Measurements from ENCODE around the gene TXN. TPM values are rescaled to one million over a fixed set of nuclear protein-coding genes. Genes with fewer than 3 reads are reported as not detected.
A peak's percentile ranks its signal among the peaks of the same experiment; 100 is the strongest.

TXN gene
- total and polyA plus RNA-seq, 2 experiments from 2014 or later = 223 to 952 TPM

DNA sequence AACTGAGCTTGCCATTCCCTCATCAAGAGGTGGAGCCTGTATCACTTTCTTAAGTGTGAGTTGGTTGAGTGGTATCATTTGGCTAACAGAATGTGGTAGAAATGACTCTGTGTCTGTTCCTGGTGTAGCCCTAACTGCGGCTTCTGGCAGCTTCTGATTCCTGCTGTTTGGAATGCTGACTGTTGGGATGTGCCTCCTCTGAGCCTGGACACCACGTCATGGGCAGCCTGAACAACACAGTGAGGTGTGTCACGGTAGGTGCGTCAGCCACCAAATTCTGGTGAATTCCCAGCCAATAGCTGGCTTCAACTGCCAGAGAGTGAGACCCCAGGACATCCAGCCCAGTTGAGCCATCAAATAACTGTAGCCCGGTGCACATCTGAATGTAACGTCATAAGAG lies 42.2 kb downstream of the TXN start:
- H3K4me1 ChIP-seq (ENCODE audit: insufficient read depth) = no peaks in the 10 kb centered on the region
- WGBS, 2 experiments (ENCODE audit: low coverage in 1 of 2, low lambda C conversion rate in 2 of 2, missing lambda C conversion rate in 2 of 2) = 84 to 90% methylated on average over 6 of the region's 6 CpGs
- H2AFZ ChIP-seq = no peak overlapping the region
- H3K27me3 ChIP-seq (replicated peaks; ENCODE audit: insufficient read depth) = no peaks in the 10 kb centered on the region; the same call in 1 of the 2 replicates
- no peaks in the 10 kb centered on the region for H3K9me2 ChIP-seq (ENCODE audit: insufficient read depth)
- H4K20me1 ChIP-seq (ENCODE audit: insufficient read depth) = no peaks in the 10 kb centered on the region
- H3F3A ChIP-seq (ENCODE audit: insufficient read depth) = no peaks in the 10 kb centered on the region
- H3K27ac ChIP-seq = no peak overlapping the region
- peak; percentile 21 for DNase-seq
- TF ChIP-seq EZH2 (IDR thresholded peaks at IDR 0.05; ENCODE audit: insufficient read depth, poor library complexity, severe bottlenecking) = no peak
- no peak overlapping the region for H3K4me2 ChIP-seq (ENCODE audit: unreplicated experiment)
- H3K9ac ChIP-seq = no peak overlapping the region
- in situ Hi-C loops (cut with MboI) = loop anchor here (25.0 kb wide), 1 partner anchor 627 kb away; no protein-coding TSS in a partner anchor
- H3K9me3 ChIP-seq (ENCODE audit: low read depth) = no peaks in the 10 kb centered on the region
- no peaks in the 10 kb centered on the region for H3K36me3 ChIP-seq (ENCODE audit: low read depth)
- no peak overlapping the region for H3K4me3 ChIP-seq
- H3K79me2 ChIP-seq (ENCODE audit: insufficient read depth) = no peaks in the 10 kb centered on the region

DNA sequence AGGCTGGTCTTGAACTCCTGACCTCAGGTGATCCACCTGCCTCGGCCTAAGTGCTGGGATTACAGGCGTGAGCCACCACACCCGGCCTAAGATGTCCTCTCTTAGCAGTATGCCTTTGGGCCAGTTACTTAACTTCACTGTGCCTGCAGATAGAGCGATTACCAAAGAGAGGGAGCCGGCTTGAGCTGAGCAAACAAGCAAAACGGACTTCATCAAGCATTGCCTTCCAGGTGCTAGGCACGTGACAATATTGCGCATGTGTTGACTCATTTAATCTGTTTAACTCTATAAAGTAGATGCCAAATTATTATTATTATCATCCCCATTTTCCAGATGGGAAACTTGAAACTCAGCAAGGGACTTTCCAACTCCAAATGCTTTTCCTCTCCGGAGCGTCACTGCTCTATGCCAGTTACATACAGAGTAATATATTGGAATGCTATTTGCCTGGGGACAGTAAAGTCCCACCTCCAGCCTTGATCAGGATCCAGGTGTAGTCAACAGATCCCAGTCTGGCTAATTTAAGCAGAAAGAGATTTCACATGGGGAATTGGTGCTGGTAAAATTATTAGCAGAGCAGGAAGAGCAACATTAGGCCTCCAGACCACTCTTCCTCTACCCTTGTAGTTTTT lies 42.8 kb downstream of the TXN start:
- no peak overlapping the region for H3K9ac ChIP-seq
- H3K4me1 ChIP-seq (ENCODE audit: insufficient read depth) = no peaks in the 10 kb centered on the region
- no peak for DNase-seq
- TF ChIP-seq EZH2 (IDR thresholded peaks at IDR 0.05; ENCODE audit: insufficient read depth, poor library complexity, severe bottlenecking) = no peak
- no peak for TF ChIP-seq EZH2phosphoT487 (IDR thresholded peaks at IDR 0.05; ENCODE audit: insufficient read depth, low read depth)
- H2AFZ ChIP-seq = no peak overlapping the region
- no peaks in the 10 kb centered on the region for H3F3A ChIP-seq (ENCODE audit: insufficient read depth)
- H3K36me3 ChIP-seq (ENCODE audit: low read depth) = no peaks in the 10 kb centered on the region
- in situ Hi-C loops (cut with MboI) = loop anchor here (25.0 kb wide), 1 partner anchor 626 kb away; no protein-coding TSS in a partner anchor
- no peaks in the 10 kb centered on the region for H4K20me1 ChIP-seq (ENCODE audit: insufficient read depth)
- no peak overlapping the region for H3K4me2 ChIP-seq (ENCODE audit: unreplicated experiment)
- no peak overlapping the region for H3K27ac ChIP-seq
- no peaks in the 10 kb centered on the region for H3K9me2 ChIP-seq (ENCODE audit: insufficient read depth)
- H3K27me3 ChIP-seq (replicated peaks; ENCODE audit: insufficient read depth) = no peaks in the 10 kb centered on the region; the same call in 1 of the 2 replicates
- WGBS, 2 experiments (ENCODE audit: low coverage in 1 of 2, low lambda C conversion rate in 2 of 2, missing lambda C conversion rate in 2 of 2) = 81 to 82% methylated on average over 10 of the region's 10 CpGs
- no peak overlapping the region for H3K4me3 ChIP-seq
- H3K79me2 ChIP-seq (ENCODE audit: insufficient read depth) = no peaks in the 10 kb centered on the region
- H3K9me3 ChIP-seq (ENCODE audit: low read depth) = no peaks in the 10 kb centered on the region

DNA sequence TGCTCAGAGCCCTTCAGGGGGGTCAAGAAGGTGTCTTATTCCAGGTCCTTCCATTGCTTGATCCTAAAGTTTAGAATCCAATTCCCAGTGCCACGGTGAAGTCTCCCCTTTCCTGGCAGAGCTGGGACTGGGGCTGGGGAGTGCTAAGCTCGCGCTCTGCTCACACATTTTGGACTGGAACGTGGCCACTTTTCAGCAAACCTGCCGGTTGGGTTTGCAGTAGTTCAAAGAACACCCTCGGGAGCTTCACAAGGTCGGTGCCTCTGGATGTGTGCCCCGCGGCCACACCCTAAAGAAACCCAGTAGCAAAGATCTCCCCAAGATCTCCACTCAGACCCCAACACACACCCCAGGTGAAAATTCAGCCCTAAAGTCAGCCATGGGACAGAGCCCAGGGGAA lies 48.3 kb downstream of the TXN start, which contains the start of gene C9orf152:
Gene C9orf152 (minus strand): TSS at position 129 of the 400 bp plus-strand sequence. CDS start 580 bp downstream, outside the sequence.
- Histone ChIP-seq H3K4me3 (no peak within 1 kb of the TSS), H3F3A (ENCODE audit: insufficient read depth) (no peaks in the 10 kb centered on the region), H3K9ac (no peak within 1 kb of the TSS), H3K36me3 (ENCODE audit: low read depth) (no peaks in the 10 kb centered on the region), H3K79me2 (ENCODE audit: insufficient read depth) (no peaks in the 10 kb centered on the region), H3K4me2 (ENCODE audit: unreplicated experiment) (no peak within 1 kb of the TSS), H3K27ac (no peak within 1 kb of the TSS), H3K9me3 (ENCODE audit: low read depth) (no peaks in the 10 kb centered on the region), H3K27me3 (replicated peaks; ENCODE audit: insufficient read depth) (no peaks in the 10 kb centered on the region; the same call in 1 of the 2 replicates), H2AFZ (no peak within 1 kb of the TSS), H4K20me1 (ENCODE audit: insufficient read depth) (no peaks in the 10 kb centered on the region), H3K4me1 (ENCODE audit: insufficient read depth) (no peaks in the 10 kb centered on the region), H3K9me2 (ENCODE audit: insufficient read depth) (no peaks in the 10 kb centered on the region)
- no peak for DNase-seq
- TF ChIP-seq EZH2 (IDR thresholded peaks at IDR 0.05; ENCODE audit: insufficient read depth, poor library complexity, severe bottlenecking) (no peak), EZH2phosphoT487 (IDR thresholded peaks at IDR 0.05; ENCODE audit: insufficient read depth, low read depth) (no peak)
- in situ Hi-C loops (cut with MboI) = loop anchor here (25.0 kb wide), 1 partner anchor 621 kb away; no protein-coding TSS in a partner anchor
- 68 to 74% methylated on average over 9 of the region's 9 CpGs for WGBS, 2 experiments (ENCODE audit: low coverage in 1 of 2, low lambda C conversion rate in 2 of 2, missing lambda C conversion rate in 2 of 2)

DNA sequence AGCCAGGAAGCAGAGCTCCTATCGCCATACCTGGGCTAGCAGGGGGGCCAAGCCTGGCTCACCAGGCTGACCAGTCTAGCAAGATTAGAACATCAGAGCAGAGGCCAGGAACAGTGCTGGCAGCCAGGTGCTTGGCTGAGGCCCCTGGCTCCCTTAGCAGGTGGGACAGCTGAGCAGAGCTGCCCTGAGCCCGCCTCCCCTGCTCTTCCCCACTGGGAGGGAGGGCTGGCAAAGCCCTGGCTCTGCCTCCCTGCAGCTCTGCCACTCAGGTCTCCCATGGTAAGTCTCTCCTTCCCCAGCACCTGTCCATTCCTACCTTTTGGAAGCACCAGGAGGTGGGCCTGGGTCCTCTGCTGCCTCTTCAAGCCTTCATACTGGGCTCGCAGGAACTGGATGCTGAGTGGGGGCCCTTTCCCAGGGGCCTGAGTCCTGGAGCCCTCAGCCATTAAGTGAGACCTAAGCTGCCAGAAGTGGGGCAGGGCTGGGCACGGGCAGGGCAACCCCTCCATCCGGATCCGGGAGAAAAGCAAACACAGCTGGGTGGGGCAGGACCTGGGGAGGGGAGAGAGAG lies 49.2 kb downstream of the TXN start:
- H3K9me2 ChIP-seq (ENCODE audit: insufficient read depth) = no peaks in the 10 kb centered on the region
- no peak overlapping the region for H2AFZ ChIP-seq
- no peak overlapping the region for H3K4me2 ChIP-seq (ENCODE audit: unreplicated experiment)
- in situ Hi-C loops (cut with MboI) = loop anchor here (25.0 kb wide), 1 partner anchor 620 kb away; no protein-coding TSS in a partner anchor
- TF ChIP-seq EZH2 (IDR thresholded peaks at IDR 0.05; ENCODE audit: insufficient read depth, poor library complexity, severe bottlenecking) = no peak
- no peak for TF ChIP-seq EZH2phosphoT487 (IDR thresholded peaks at IDR 0.05; ENCODE audit: insufficient read depth, low read depth)
- no peak overlapping the region for H3K9ac ChIP-seq
- H4K20me1 ChIP-seq (ENCODE audit: insufficient read depth) = no peaks in the 10 kb centered on the region
- no peaks in the 10 kb centered on the region for H3F3A ChIP-seq (ENCODE audit: insufficient read depth)
- H3K4me1 ChIP-seq (ENCODE audit: insufficient read depth) = no peaks in the 10 kb centered on the region
- no peak overlapping the region for H3K27ac ChIP-seq
- no peaks in the 10 kb centered on the region; the same call in 1 of the 2 replicates for H3K27me3 ChIP-seq (replicated peaks; ENCODE audit: insufficient read depth)
- H3K4me3 ChIP-seq = no peak overlapping the region
- no peaks in the 10 kb centered on the region for H3K79me2 ChIP-seq (ENCODE audit: insufficient read depth)
- H3K9me3 ChIP-seq (ENCODE audit: low read depth) = no peaks in the 10 kb centered on the region
- no peak for DNase-seq
- 70 to 86% methylated on average over 3 to 6 of the region's 6 CpGs for WGBS, 2 experiments (ENCODE audit: low coverage in 1 of 2, low lambda C conversion rate in 2 of 2, missing lambda C conversion rate in 2 of 2)
- no peaks in the 10 kb centered on the region for H3K36me3 ChIP-seq (ENCODE audit: low read depth)

Measured in GM23248 (cell line).